Endodermal cell (in vitro differentiated cells): ENCODE measurements around the gene TBC1D2B. TPM values are rescaled to one million over a fixed set of nuclear protein-coding genes. Genes with fewer than 3 reads are reported as not detected.

Experiments used
- DNase-seq: peaks from one replicate; pipeline ENCODE4 v3.0.0-alpha.2; 2017
- H3K27ac ChIP-seq: 2 replicates; pipeline ENCODE4 v1.5.1; 2013; ENCODE audit warnings: mild to moderate bottlenecking, low read depth, low read length, moderate library complexity
- H3K27me3 ChIP-seq: 2 replicates; pipeline ENCODE4 v1.6.1; 2013; ENCODE audit warnings: mild to moderate bottlenecking, low read length, moderate library complexity; ENCODE audit not compliant: insufficient read depth, control insufficient read depth, poor library complexity, severe bottlenecking
- H3K36me3 ChIP-seq: 2 replicates; pipeline ENCODE4 v1.7.0; 2013; ENCODE audit warnings: mild to moderate bottlenecking, low read length, moderate library complexity; ENCODE audit not compliant: control insufficient read depth, insufficient read depth
- H3K4me1 ChIP-seq: one replicate; pipeline ENCODE4 v1.7.0; 2013; ENCODE audit warnings: low read length; ENCODE audit not compliant: control insufficient read depth, insufficient read depth
- H3K4me3 ChIP-seq: 2 replicates; pipeline ENCODE4 v1.5.1; 2013; ENCODE audit warnings: mild to moderate bottlenecking, low read length, moderate library complexity
- H3K9ac ChIP-seq: 2 replicates; pipeline ENCODE4 v1.6.1; 2013; ENCODE audit warnings: mild to moderate bottlenecking, low read length, moderate library complexity; ENCODE audit not compliant: poor library complexity, severe bottlenecking; ENCODE audit errors: extremely low read depth
- H3K9me3 ChIP-seq: 2 replicates; pipeline ENCODE4 v1.6.1; 2013; ENCODE audit warnings: mild to moderate bottlenecking, low read length, moderate library complexity; ENCODE audit not compliant: control insufficient read depth
- H3K27ac Mint-ChIP-seq: 2 replicates; pipeline ENCODE4 v1.8.0; 2020; ENCODE audit warnings: mixed read lengths
- H3K27me3 Mint-ChIP-seq: 2 replicates; pipeline ENCODE4 v1.8.0; 2021; ENCODE audit warnings: mild to moderate bottlenecking, mixed read lengths; ENCODE audit not compliant: insufficient read depth
- H3K36me3 Mint-ChIP-seq: 2 replicates; pipeline ENCODE4 v1.8.0; 2020; ENCODE audit warnings: low read depth, mixed read lengths
- H3K4me1 Mint-ChIP-seq: 2 replicates; pipeline ENCODE4 v1.8.0; 2020; ENCODE audit warnings: mixed read lengths
- H3K4me3 Mint-ChIP-seq: 2 replicates; pipeline ENCODE4 v1.8.0; 2020; ENCODE audit warnings: mild to moderate bottlenecking, moderate library complexity, mixed read lengths
- H3K9me3 Mint-ChIP-seq: 2 replicates; pipeline ENCODE4 v1.8.0; 2020; ENCODE audit warnings: mild to moderate bottlenecking, mixed read lengths
- CTCF ChIP-seq: fragments of 200-600 bp; sonication (generic); conservative IDR thresholded peaks from 2 replicates; pipeline ENCODE4 v1.5.0; 2021; ENCODE audit warnings: antibody characterized with exemption, mild to moderate bottlenecking
- WGBS, 2 experiments: methylation state at CpG; one replicate each; pipeline versions ENCODE4 v1.1.5 to v1.1.7; 2013; ENCODE audit warnings: missing lambda C conversion rate in 2 of 2, mixed read lengths in 1 of 2; ENCODE audit not compliant: insufficient coverage in 1 of 2, insufficient read length in 1 of 2; 5-methylcytosine and 5-hydroxymethylcytosine counted together
- total RNA-seq, 2 donors: library from RNA; stranded (reverse); fragmentation: NEBNext Ultra II Directional in 1 of 2; extraction: Animal tissue kit (Norgen Biotek cat#: 25700) in 1 of 2; gene quantifications; 2 replicates in 1 of 2; 3 replicates in 1 of 2; pipeline ENCODE4 v1.2.1, GENCODE V29; 2021

TBC1D2B gene
- total RNA-seq, 2 donors from 2014 or later, result 13.8 to 23.8 TPM

GRCh38 chr15:78104119-78104479, 26.6 kb upstream of the TBC1D2B start:
- H3K9me3 ChIP-seq, result no peaks in the 10 kb centered on the region
- Mint-ChIP-seq H3K4me1 (no peaks in the 10 kb centered on the region), H3K36me3 (peaks cover 25% of the 10 kb centered on the region), H3K4me3 (no peak overlapping the region), H3K27me3 (no peaks in the 10 kb centered on the region), H3K9me3 (no peaks in the 10 kb centered on the region), H3K27ac (no peak overlapping the region)
- DNase-seq, result no peak
- H3K9ac ChIP-seq, result no peak overlapping the region
- 90 to 94% methylated on average over 4 of the region's 4 CpGs for WGBS, 2 experiments
- H3K27me3 ChIP-seq, result no peaks in the 10 kb centered on the region
- no peaks in the 10 kb centered on the region for H3K36me3 ChIP-seq
- no peaks in the 10 kb centered on the region for H3K4me1 ChIP-seq
- no peak overlapping the region for H3K4me3 ChIP-seq
- no peak overlapping the region for H3K27ac ChIP-seq
- TF ChIP-seq CTCF, result no peak

GRCh38 chr15:78103406-78104118, 26.1 kb upstream of the TBC1D2B start:
- Histone ChIP-seq H3K9me3 (no peaks in the 10 kb centered on the region), H3K36me3 (no peaks in the 10 kb centered on the region), H3K27me3 (no peaks in the 10 kb centered on the region), H3K9ac (no peak overlapping the region), H3K27ac (no peak overlapping the region), H3K4me1 (no peaks in the 10 kb centered on the region), H3K4me3 (no peak overlapping the region)
- Mint-ChIP-seq H3K27me3 (no peaks in the 10 kb centered on the region), H3K36me3 (peaks cover 25% of the 10 kb centered on the region), H3K4me3 (no peak overlapping the region), H3K27ac (no peak overlapping the region), H3K9me3 (no peaks in the 10 kb centered on the region), H3K4me1 (no peaks in the 10 kb centered on the region)
- 91 to 98% methylated on average over 5 to 12 of the region's 12 CpGs for WGBS, 2 experiments
- TF ChIP-seq CTCF, result no peak
- no peak for DNase-seq

- Histone ChIP-seq H3K27me3 (no peaks in the 10 kb centered on the region), H3K4me3 (no peak overlapping the region), H3K4me1 (no peaks in the 10 kb centered on the region), H3K27ac (no peak overlapping the region), H3K36me3 (no peaks in the 10 kb centered on the region), H3K9ac (no peak overlapping the region), H3K9me3 (no peaks in the 10 kb centered on the region)
- Mint-ChIP-seq H3K36me3 (peaks cover 22% of the 10 kb centered on the region), H3K9me3 (no peaks in the 10 kb centered on the region), H3K27ac (no peak overlapping the region), H3K4me3 (no peak overlapping the region), H3K27me3 (no peaks in the 10 kb centered on the region), H3K4me1 (no peaks in the 10 kb centered on the region)
- no peak for DNase-seq
- WGBS, 2 experiments, result 84 to 97% methylated on average over 3 to 6 of the region's 6 CpGs
- TF ChIP-seq CTCF, result no peak
Observed at GRCh38 chr15:78102741-78103140, 25.2 kb upstream of the TBC1D2B start.
